Mucosa of rectum (tissue), 2 donors: ENCODE results near the gene GPI.
"Not testable (repeated sequence)": the region's sequence is repeated elsewhere in the genome, so short reads cannot be mapped to it uniquely, and the experiment has no call there.

Experiments
- H3K27ac ChIP-seq, 2 donors: one replicate each; pipeline ENCODE4 v1.7.0; 2013; ENCODE audit warnings: inconsistent platforms in 2 of 2, low read depth in 2 of 2, low read length in 2 of 2
- H3K27me3 ChIP-seq, 2 donors: one replicate each; pipeline ENCODE4 v1.7.0; 2013; ENCODE audit warnings: low read length in 2 of 2; ENCODE audit not compliant: control insufficient read depth in 2 of 2, insufficient read depth in 2 of 2
- H3K36me3 ChIP-seq, 2 donors: one replicate each; pipeline ENCODE4 v1.7.0; 2013; ENCODE audit warnings: low read length in 2 of 2; ENCODE audit not compliant: control insufficient read depth in 2 of 2, insufficient read depth in 2 of 2
- H3K4me1 ChIP-seq, 2 donors: one replicate each; pipeline ENCODE4 v1.7.0; 2013; ENCODE audit warnings: low read length in 2 of 2, mild to moderate bottlenecking in 1 of 2; ENCODE audit not compliant: control insufficient read depth in 2 of 2, insufficient read depth in 2 of 2
- H3K4me3 ChIP-seq, 2 donors: one replicate each; pipeline ENCODE4 v1.7.0; 2013; ENCODE audit warnings: low read length in 2 of 2
- H3K9ac ChIP-seq, 2 donors: one replicate each; pipeline ENCODE4 v1.7.0; 2013; ENCODE audit warnings: low read length in 2 of 2, low read depth in 1 of 2, mild to moderate bottlenecking in 1 of 2
- H3K9me3 ChIP-seq, 2 donors: one replicate each; pipeline ENCODE4 v1.7.0; 2013; ENCODE audit warnings: low read length in 2 of 2; ENCODE audit not compliant: control insufficient read depth in 2 of 2
- donor health status: healthy.
- donor health status: Normal muscosa, but diverticular disease.

GPI gene

DNA sequence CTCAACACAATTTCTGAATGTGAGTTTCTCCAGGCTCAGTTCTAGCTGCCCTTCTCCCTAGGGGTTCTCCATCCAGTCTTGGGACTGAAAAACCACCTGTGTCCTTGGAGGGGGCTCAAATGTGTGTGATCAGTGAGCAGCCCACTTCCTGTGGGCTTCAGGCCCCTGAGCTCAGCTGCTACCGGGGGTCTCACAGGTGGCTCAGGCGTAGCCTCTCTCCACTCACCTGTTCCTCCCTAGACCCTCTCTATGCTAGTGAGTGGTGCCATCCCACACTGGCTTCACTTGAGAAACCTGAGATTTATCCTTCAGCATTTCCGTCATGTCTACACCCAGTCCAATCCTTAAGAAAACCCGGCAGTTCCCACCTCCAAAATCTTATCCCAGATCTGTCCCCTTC lies 39.8 kb upstream of the GPI start:
- peaks cover 39 to 44% of the 10 kb centered on the region in 2 donors for H3K36me3 ChIP-seq
- no peak overlapping the region for H3K27ac ChIP-seq
- H3K9me3 ChIP-seq = no peaks in the 10 kb centered on the region
- no peak overlapping the region for H3K4me3 ChIP-seq
- no peaks in the 10 kb centered on the region for H3K27me3 ChIP-seq
- H3K9ac ChIP-seq = no peak overlapping the region
- no peaks in the 10 kb centered on the region for H3K4me1 ChIP-seq

DNA sequence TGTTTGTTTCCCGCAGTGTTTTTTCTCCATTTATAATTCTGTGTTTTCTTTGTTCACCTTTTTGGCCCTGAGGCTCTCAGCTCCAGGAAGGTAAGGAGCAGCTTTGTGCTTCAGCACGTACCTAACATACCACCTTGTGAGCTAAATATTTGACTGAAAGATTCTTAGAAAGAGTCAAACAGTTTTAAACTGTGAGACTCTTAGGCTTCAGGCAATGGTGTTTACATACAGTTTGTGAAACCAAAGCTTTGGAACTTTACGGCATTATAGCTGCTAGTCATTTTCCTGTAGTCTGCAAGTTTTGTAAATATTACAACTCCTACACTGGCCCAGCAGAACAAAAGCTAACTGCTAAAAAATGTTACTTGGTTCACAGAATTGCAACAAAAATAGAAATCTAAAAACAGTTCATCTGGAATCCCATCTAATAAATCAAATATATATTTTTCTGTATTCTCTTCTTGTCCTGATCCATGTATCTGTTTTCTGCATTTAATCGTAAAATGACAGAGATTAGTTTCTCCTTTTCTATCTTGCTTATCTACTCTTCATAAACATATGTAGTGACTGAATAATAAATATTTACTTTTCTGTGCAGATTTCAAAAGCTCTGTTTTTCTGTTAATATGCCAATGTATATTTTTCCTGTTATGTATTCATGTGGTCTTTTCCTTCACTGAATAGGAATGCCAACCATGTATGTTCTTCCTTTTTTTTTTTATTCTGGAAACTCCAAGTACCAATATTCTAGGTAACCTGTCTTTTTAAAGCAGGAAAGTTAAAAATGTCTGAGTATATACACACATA lies 38.8 kb upstream of the GPI start:
- no peak overlapping the region for H3K27ac ChIP-seq

DNA sequence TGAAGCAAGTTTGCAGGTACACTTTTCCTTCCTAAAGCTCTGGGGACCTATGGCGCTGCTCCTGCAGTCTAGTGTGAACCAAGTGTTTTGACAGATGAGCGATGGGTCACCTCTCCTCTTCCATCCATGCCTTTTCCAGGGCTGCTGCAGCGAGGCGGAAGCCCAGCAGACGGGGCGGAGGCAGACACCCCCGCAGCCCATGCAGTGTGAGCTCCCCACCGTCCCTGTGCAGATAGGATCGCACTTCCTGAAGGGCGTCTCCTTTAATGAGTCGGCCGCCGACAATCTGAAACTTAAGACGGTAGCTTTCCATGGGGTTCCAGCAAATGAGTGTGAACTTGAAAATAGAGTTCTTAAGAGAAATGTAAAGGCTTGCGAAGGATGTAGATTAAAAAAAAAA lies 37.1 kb upstream of the GPI start:
- Histone ChIP-seq H3K36me3 (peaks cover 50% of the 10 kb centered on the region in 2 donors), H3K27me3 (no peaks in the 10 kb centered on the region), H3K27ac (no peak overlapping the region), H3K9me3 (no peaks in the 10 kb centered on the region), H3K4me3 (no peak overlapping the region), H3K9ac (no peak overlapping the region), H3K4me1 (no peaks in the 10 kb centered on the region)

More for the DNA sequence above, 38.8 kb upstream of the GPI start:
- Histone ChIP-seq H3K9me3 (no peaks in the 10 kb centered on the region), H3K4me1 (no peaks in the 10 kb centered on the region), H3K9ac (no peak overlapping the region), H3K27me3 (no peaks in the 10 kb centered on the region), H3K4me3 (no peak overlapping the region), H3K36me3 (peaks cover 42 to 44% of the 10 kb centered on the region in 2 donors)

GRCh38 chr19:34328982-34329381 lies 36.0 kb upstream of the GPI start:
- no peaks in the 10 kb centered on the region for H3K27me3 ChIP-seq
- no peak overlapping the region for H3K4me3 ChIP-seq
- H3K36me3 ChIP-seq = peaks cover 48 to 52% of the 10 kb centered on the region in 2 donors
- H3K9ac ChIP-seq = no peak overlapping the region
- H3K4me1 ChIP-seq = no peaks in the 10 kb centered on the region
- no peaks in the 10 kb centered on the region for H3K9me3 ChIP-seq
- no peak overlapping the region for H3K27ac ChIP-seq

DNA sequence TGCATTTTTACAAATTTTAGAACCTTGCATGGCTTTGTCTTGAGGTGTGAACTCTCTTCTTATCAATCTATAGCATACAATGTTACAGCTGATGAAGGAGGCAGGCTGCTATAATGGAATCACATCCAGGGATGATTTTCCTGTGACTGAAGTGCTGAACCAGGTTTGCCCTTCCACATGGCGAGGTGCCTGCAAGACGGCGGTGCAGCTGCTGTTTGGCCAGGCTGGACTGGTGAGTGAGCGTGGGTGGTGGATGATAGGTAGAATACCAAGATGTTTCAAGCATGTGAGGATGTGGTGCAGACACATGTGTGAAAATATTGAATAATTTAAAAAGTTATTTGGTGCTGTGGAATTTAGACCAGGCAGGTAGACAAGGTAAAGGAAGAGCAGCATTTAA lies 34.9 kb upstream of the GPI start:
- H3K4me3 ChIP-seq = no peak overlapping the region
- H3K9me3 ChIP-seq = no peaks in the 10 kb centered on the region
- H3K4me1 ChIP-seq = no peaks in the 10 kb centered on the region
- peaks cover 45 to 52% of the 10 kb centered on the region in 2 donors for H3K36me3 ChIP-seq
- H3K27ac ChIP-seq = no peak overlapping the region
- no peaks in the 10 kb centered on the region for H3K27me3 ChIP-seq
- H3K9ac ChIP-seq = no peak overlapping the region

DNA sequence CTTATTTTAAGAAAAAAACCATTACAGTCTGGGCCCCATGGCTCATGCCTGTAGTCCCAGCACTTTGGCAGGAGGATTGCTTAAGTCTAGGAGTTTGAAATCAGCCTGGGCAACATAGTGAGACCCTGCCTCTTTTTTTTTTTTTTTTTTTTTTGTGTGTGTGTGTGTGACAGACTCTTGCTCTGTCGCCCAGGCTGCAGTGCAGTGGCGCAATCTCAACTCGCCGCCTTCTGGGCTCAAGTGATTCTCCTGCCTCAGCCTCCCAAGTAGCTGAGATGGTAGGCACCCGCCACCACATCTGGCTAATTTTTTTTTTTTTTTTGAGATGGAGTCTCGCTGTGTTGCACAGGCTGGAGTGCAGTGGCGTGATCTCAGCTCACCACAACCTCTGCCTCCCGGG lies 34.4 kb upstream of the GPI start:
- H3K27me3 ChIP-seq, H3K9me3 ChIP-seq, H3K27ac ChIP-seq, H3K4me3 ChIP-seq, H3K9ac ChIP-seq, H3K4me1 ChIP-seq: not testable (repeated sequence)
- H3K36me3 ChIP-seq = peaks cover 41 to 47% of the 10 kb centered on the region in 2 donors

DNA sequence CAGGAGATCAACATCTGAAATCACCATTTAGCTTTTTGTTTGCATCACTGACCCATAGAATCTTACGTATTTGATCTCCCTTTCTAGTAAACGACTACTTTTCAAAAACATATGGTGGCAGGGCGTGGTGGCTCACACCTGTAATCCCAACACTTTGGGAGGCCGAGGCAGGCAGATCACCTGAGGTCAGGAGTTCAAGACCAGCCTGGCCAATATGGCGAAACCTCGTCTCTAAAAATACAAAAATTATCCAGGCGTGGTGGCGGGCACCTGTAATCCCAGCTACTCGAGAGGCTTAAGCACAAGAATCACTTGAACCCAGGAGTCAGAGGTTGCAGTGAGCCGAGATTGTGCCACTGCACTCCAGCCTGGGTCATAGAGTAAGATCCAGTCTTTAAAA lies 33.4 kb upstream of the GPI start:
- not testable (repeated sequence) for H3K9me3 ChIP-seq, H3K27ac ChIP-seq, H3K4me1 ChIP-seq, H3K9ac ChIP-seq, H3K4me3 ChIP-seq, H3K27me3 ChIP-seq
- peaks cover 35 to 42% of the 10 kb centered on the region in 2 donors for H3K36me3 ChIP-seq

- Histone ChIP-seq H3K27ac (no peak overlapping the region), H3K9ac (no peak overlapping the region), H3K4me3 (no peak overlapping the region)
Observed at GRCh38 chr19:34332027-34332760, 32.8 kb upstream of the GPI start.

GRCh38 chr19:34335914-34336313 lies 29.1 kb upstream of the GPI start:
- H3K9me3 ChIP-seq = no peaks in the 10 kb centered on the region
- no peak overlapping the region for H3K4me3 ChIP-seq
- no peak overlapping the region for H3K27ac ChIP-seq
- peaks cover 36 to 51% of the 10 kb centered on the region in 2 donors for H3K36me3 ChIP-seq
- H3K27me3 ChIP-seq = no peaks in the 10 kb centered on the region
- no peak overlapping the region for H3K9ac ChIP-seq
- no peaks in the 10 kb centered on the region for H3K4me1 ChIP-seq

More at GRCh38 chr19:34332027-34332760, 32.8 kb upstream of the GPI start:
- Histone ChIP-seq H3K36me3 (peaks cover 35 to 41% of the 10 kb centered on the region in 2 donors), H3K9me3 (no peaks in the 10 kb centered on the region), H3K4me1 (no peaks in the 10 kb centered on the region), H3K27me3 (no peaks in the 10 kb centered on the region)

DNA sequence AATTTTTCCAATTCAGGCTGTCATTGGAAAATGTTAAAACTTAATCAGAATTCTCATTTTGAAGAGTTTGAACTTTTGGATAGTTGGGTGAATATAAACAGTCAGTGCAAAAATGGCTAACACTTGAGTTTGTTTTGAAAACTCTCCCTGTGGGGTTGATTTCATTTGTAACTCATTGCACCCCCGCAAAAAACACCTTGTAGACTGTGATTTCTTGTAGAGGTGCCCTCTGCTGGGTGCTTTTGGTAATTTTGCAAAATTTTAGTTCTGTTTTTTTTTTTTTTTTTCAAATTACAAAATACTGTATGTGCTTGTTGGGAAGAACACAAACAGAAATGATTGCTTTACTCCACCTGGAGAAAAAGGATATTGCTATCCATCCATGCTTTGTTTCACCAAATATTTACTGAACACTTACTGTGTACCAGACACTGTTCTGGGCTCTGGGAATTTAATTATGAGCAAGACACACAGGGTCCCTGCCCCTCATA lies 28.2 kb upstream of the GPI start:
- no peaks in the 10 kb centered on the region for H3K4me1 ChIP-seq
- no peak overlapping the region for H3K4me3 ChIP-seq
- peaks cover 35 to 51% of the 10 kb centered on the region in 2 donors for H3K36me3 ChIP-seq
- no peaks in the 10 kb centered on the region for H3K9me3 ChIP-seq
- no peak overlapping the region for H3K9ac ChIP-seq
- no peak overlapping the region for H3K27ac ChIP-seq
- H3K27me3 ChIP-seq = no peaks in the 10 kb centered on the region
